ENCODE data around the gene RNF39.

- no peak for TF ChIP-seq ZFP30 (CRISPR knock-in tag; IDR thresholded peaks at IDR 0.05)
- TF ChIP-seq, protein P1, sequence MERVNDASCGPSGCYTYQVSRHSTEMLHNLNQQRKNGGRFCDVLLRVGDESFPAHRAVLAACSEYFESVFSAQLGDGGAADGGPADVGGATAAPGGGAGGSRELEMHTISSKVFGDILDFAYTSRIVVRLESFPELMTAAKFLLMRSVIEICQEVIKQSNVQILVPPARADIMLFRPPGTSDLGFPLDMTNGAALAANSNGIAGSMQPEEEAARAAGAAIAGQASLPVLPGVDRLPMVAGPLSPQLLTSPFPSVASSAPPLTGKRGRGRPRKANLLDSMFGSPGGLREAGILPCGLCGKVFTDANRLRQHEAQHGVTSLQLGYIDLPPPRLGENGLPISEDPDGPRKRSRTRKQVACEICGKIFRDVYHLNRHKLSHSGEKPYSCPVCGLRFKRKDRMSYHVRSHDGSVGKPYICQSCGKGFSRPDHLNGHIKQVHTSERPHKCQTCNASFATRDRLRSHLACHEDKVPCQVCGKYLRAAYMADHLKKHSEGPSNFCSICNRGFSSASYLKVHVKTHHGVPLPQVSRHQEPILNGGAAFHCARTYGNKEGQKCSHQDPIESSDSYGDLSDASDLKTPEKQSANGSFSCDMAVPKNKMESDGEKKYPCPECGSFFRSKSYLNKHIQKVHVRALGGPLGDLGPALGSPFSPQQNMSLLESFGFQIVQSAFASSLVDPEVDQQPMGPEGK (CRISPR knock-in tag; IDR thresholded peaks at IDR 0.05; ENCODE audit: borderline replicate concordance) = no peak
- no peak for TF ChIP-seq RARB (CRISPR knock-in tag; IDR thresholded peaks at IDR 0.05)
- TF ChIP-seq GLIS3 (CRISPR knock-in tag; IDR thresholded peaks at IDR 0.05) = no peak
- no peak for TF ChIP-seq ARNTL (CRISPR knock-in tag; IDR thresholded peaks at IDR 0.05; ENCODE audit: borderline replicate concordance, low read depth)
- no peak for TF ChIP-seq TOX (CRISPR knock-in tag; IDR thresholded peaks at IDR 0.05; ENCODE audit: borderline replicate concordance)
- no peak for TF ChIP-seq ZNF8 (CRISPR knock-in tag; IDR thresholded peaks at IDR 0.05)
- no peak for TF ChIP-seq CSRNP3 (CRISPR knock-in tag; IDR thresholded peaks at IDR 0.05)
- TF ChIP-seq ZFP3 (CRISPR knock-in tag; IDR thresholded peaks at IDR 0.05) = no peak
- TF ChIP-seq ISL1 (CRISPR knock-in tag; IDR thresholded peaks at IDR 0.05) = no peak
- TF ChIP-seq CREB5 (CRISPR knock-in tag; IDR thresholded peaks at IDR 0.05; ENCODE audit: low read depth) = no peak
- TF ChIP-seq ESRRG (CRISPR knock-in tag; IDR thresholded peaks at IDR 0.05) = no peak
- TF ChIP-seq SNAI2 (CRISPR knock-in tag; IDR thresholded peaks at IDR 0.05) = no peak
These were observed 34.3 kb downstream of the RNF39 start for GRCh38 chr6:30041221-30041620.
